Esophagus squamous epithelium (tissue), 4 donors: ENCODE results near the gene HEPACAM2.

Source experiments
- CTCF ChIP-seq, 6 experiments: fragments of 450-650 bp in 4 of 6; fragments of 200-600 bp in 2 of 6; sonication (generic) in 2 of 6; IDR thresholded peaks; one replicate each; pipeline ENCODE4 v1.5.1; 2016 to 2019; ENCODE audit warnings: antibody characterized with exemption in 6 of 6, mild to moderate bottlenecking in 4 of 6, moderate library complexity in 4 of 6
- POLR2A ChIP-seq, 4 donors: fragments of 450-650 bp; IDR thresholded peaks; one replicate each; pipeline ENCODE4 v1.6.1; 2017; ENCODE audit warnings: antibody characterized with exemption in 4 of 4, mild to moderate bottlenecking in 4 of 4, moderate library complexity in 3 of 4

GRCh38 chr7:93171606-93172226, 54.6 kb downstream of the HEPACAM2 start:
- TF ChIP-seq CTCF (IDR thresholded peaks at IDR 0.05) (no peak), POLR2A (IDR thresholded peaks at IDR 0.05) (no peak)
